Liver (tissue), 9 donors: ENCODE data around the gene PROC. TPM values are rescaled to one million over a fixed set of nuclear protein-coding genes. Genes with fewer than 3 reads are reported as not detected.

Experiments used
- DNase-seq: peaks from one replicate; pipeline ENCODE4 v3.0.0-alpha.2; 2017; ENCODE audit warnings: low spot score
- H3K27ac ChIP-seq, 2 donors: one replicate each; pipeline ENCODE4 v1.7.0; 2013; ENCODE audit warnings: inconsistent platforms in 2 of 2, low read length in 2 of 2, control low read depth in 1 of 2, low read depth in 1 of 2, mild to moderate bottlenecking in 1 of 2
- H3K27me3 ChIP-seq, 4 donors: one replicate each; pipeline versions ENCODE4 v1.6.1 to v1.7.0; 2013; ENCODE audit warnings: low read length in 3 of 4, inconsistent platforms in 1 of 4, mild to moderate bottlenecking in 1 of 4, moderate library complexity in 1 of 4; ENCODE audit not compliant: control insufficient read depth in 4 of 4, insufficient read depth in 4 of 4
- H3K36me3 ChIP-seq, 4 donors: one replicate each; pipeline versions ENCODE4 v1.6.1 to v1.7.0; 2013; ENCODE audit warnings: low read length in 3 of 4, mild to moderate bottlenecking in 3 of 4, low read depth in 1 of 4, moderate library complexity in 1 of 4; ENCODE audit not compliant: control insufficient read depth in 4 of 4, insufficient read depth in 3 of 4
- H3K4me1 ChIP-seq, 4 donors: one replicate each; pipeline versions ENCODE4 v1.6.1 to v1.7.0; 2013; ENCODE audit warnings: low read length in 3 of 4, mild to moderate bottlenecking in 3 of 4, moderate library complexity in 1 of 4; ENCODE audit not compliant: control insufficient read depth in 4 of 4, insufficient read depth in 4 of 4
- H3K4me3 ChIP-seq, 3 donors: one replicate each; pipeline versions ENCODE4 v1.6.1 to v1.7.0; 2013; ENCODE audit warnings: low read length in 3 of 3, control low read depth in 1 of 3, low read depth in 1 of 3, mild to moderate bottlenecking in 1 of 3
- H3K9ac ChIP-seq, 2 donors: one replicate each; pipeline ENCODE4 v1.7.0; 2013; ENCODE audit warnings: low read length in 2 of 2, mild to moderate bottlenecking in 2 of 2, moderate library complexity in 2 of 2, control low read depth in 1 of 2, low read depth in 1 of 2
- H3K9me3 ChIP-seq, 4 donors: one replicate each; pipeline versions ENCODE4 v1.6.1 to v1.7.0; 2013; ENCODE audit warnings: low read length in 3 of 4; ENCODE audit not compliant: control insufficient read depth in 4 of 4
- EGR1 ChIP-seq, 2 donors: IDR thresholded peaks; 2 replicates each; pipeline ENCODE4 v1.6.1; 2016 to 2018; ENCODE audit warnings: antibody characterized with exemption in 2 of 2, low read depth in 2 of 2
- FOXA1 ChIP-seq: IDR thresholded peaks from 2 replicates; pipeline ENCODE4 v1.6.1; 2016; ENCODE audit warnings: antibody characterized with exemption
- FOXA2 ChIP-seq: IDR thresholded peaks from 2 replicates; pipeline ENCODE4 v1.6.1; 2016; ENCODE audit warnings: antibody characterized with exemption
- GABPA ChIP-seq, 2 donors: IDR thresholded peaks in 1 of 2; conservative IDR thresholded peaks in 1 of 2; 2 replicates each; pipeline ENCODE4 v1.6.1; 2016; ENCODE audit warnings: antibody characterized with exemption in 2 of 2, mild to moderate bottlenecking in 1 of 2, moderate library complexity in 1 of 2
- HNF4A ChIP-seq, 2 donors: conservative IDR thresholded peaks; 2 replicates each; pipeline ENCODE4 v1.6.1; 2016; ENCODE audit warnings: antibody characterized with exemption in 2 of 2, mild to moderate bottlenecking in 2 of 2
- HNF4G ChIP-seq: IDR thresholded peaks from 2 replicates; pipeline ENCODE4 v1.6.1; 2016; ENCODE audit warnings: antibody characterized with exemption
- JUND ChIP-seq, 2 donors: IDR thresholded peaks; 2 replicates each; pipeline ENCODE4 v1.6.1; 2016; ENCODE audit warnings: antibody characterized with exemption in 2 of 2
- NR2F2 ChIP-seq: IDR thresholded peaks from 2 replicates; pipeline ENCODE4 v1.6.1; 2016; ENCODE audit warnings: antibody characterized with exemption
- RAD21 ChIP-seq, 2 donors: IDR thresholded peaks; 2 replicates each; pipeline ENCODE4 v1.6.1; 2016; ENCODE audit warnings: antibody characterized with exemption in 2 of 2, mild to moderate bottlenecking in 2 of 2
- RXRA ChIP-seq, 2 donors: IDR thresholded peaks; 2 replicates each; pipeline ENCODE4 v1.6.1; 2017 to 2018; ENCODE audit warnings: antibody characterized with exemption in 2 of 2, mild to moderate bottlenecking in 1 of 2
- SP1 ChIP-seq: IDR thresholded peaks from 2 replicates; pipeline ENCODE4 v1.6.1; 2018; ENCODE audit warnings: antibody characterized with exemption, mild to moderate bottlenecking
- TAF1 ChIP-seq: conservative IDR thresholded peaks from 2 replicates; pipeline ENCODE4 v1.6.1; 2016; ENCODE audit warnings: antibody characterized with exemption, mild to moderate bottlenecking
- WGBS: extraction: QIAGEN DNeasy Blood & Tissue Kit; methylation state at CpG from one replicate; pipeline ENCODE4 v1.1.7; 2013; 5-methylcytosine and 5-hydroxymethylcytosine counted together
- polyA plus RNA-seq, 2 donors: library from polyadenylated mRNA; stranded (reverse) in 1 of 2; unstranded in 1 of 2; fragments of 200-250 nt in 1 of 2; fragments of >200 nt in 1 of 2; fragmentation: Nextera tagmentation in 1 of 2; extraction: Ambion mirVana in 1 of 2; gene quantifications; one replicate each; pipeline versions ENCODE4 v1.2.1 to v1.2.3, GENCODE V29; 2013 to 2015
- total RNA-seq, 2 donors: library from RNA; depleted of rRNA; stranded (reverse); fragments of >200 nt; gene quantifications; one replicate each; pipeline ENCODE4 v1.2.3, GENCODE V29; 2014
- TF ChIP-seq, protein P1 (sequence below): IDR thresholded peaks from 2 replicates; pipeline ENCODE4 v1.6.1; 2016; ENCODE audit warnings: antibody characterized with exemption
- TF ChIP-seq, protein P2 (sequence below): fragments of 150-350 bp; IDR thresholded peaks from 2 replicates; pipeline ENCODE4 v1.5.1; 2017; ENCODE audit warnings: improper control_type of control experiment, low read depth, low read length; ENCODE audit not compliant: missing input control
- TF ChIP-seq, protein P3 (sequence below): IDR thresholded peaks from 2 replicates; pipeline ENCODE4 v1.6.1; 2016; ENCODE audit warnings: antibody characterized with exemption
- TF ChIP-seq, protein P4 (sequence below): IDR thresholded peaks from 2 replicates; pipeline ENCODE4 v1.6.1; 2016; ENCODE audit warnings: antibody characterized with exemption, mild to moderate bottlenecking
- TF ChIP-seq, protein P5 (sequence below): IDR thresholded peaks from 2 replicates; pipeline ENCODE4 v1.6.1; 2016; ENCODE audit warnings: antibody characterized with exemption
- donor health status: healthy.
- donor health status: healthy.
- donor health status: healthy.
- donor health status: healthy.
- donor health status: healthy.

Gene PROC
- total and polyA plus RNA-seq, 4 donors, result 150 to 407 (median 341) TPM

DNA sequence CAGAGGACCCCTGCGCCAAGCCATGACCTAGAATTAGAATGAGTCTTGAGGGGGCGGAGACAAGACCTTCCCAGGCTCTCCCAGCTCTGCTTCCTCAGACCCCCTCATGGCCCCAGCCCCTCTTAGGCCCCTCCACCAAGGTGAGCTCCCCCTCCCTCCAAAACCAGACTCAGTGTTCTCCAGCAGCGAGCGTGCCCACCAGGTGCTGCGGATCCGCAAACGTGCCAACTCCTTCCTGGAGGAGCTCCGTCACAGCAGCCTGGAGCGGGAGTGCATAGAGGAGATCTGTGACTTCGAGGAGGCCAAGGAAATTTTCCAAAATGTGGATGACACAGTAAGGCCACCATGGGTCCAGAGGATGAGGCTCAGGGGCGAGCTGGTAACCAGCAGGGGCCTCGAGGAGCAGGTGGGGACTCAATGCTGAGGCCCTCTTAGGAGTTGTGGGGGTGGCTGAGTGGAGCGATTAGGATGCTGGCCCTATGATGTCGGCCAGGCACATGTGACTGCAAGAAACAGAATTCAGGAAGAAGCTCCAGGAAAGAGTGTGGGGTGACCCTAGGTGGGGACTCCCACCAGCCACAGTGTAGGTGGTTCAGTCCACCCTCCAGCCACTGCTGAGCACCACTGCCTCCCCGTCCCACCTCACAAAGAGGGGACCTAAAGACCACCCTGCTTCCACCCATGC lies 3.0 kb downstream of the PROC start:
- no peaks in the 10 kb centered on the region for H3K9me3 ChIP-seq
- no peak overlapping the region for H3K4me3 ChIP-seq
- 90% methylated on average over 15 of the region's 15 CpGs for WGBS
- H3K9ac ChIP-seq, result no peak overlapping the region
- H3K27me3 ChIP-seq, result no peaks in the 10 kb centered on the region
- H3K36me3 ChIP-seq, result peaks cover 0 to 11% (median 9%) of the 10 kb centered on the region in 4 donors
- H3K4me1 ChIP-seq, result peaks cover 6 to 52% (median 35%) of the 10 kb centered on the region in 4 donors
- TF ChIP-seq GABPA (IDR thresholded peaks at IDR 0.05 in 1 of 2, conservative IDR thresholded peaks at IDR 0.05 in 1 of 2) (no peak), SP1 (no peak), FOXA2 (no peak), EGR1 (IDR thresholded peaks at IDR 0.05; ENCODE audit: low read depth in 2 of 2) (no peak), HNF4G (no peak), RXRA (IDR thresholded peaks at IDR 0.05) (no peak), JUND (IDR thresholded peaks at IDR 0.05) (no peak), RAD21 (IDR thresholded peaks at IDR 0.05) (no peak), NR2F2 (no peak), FOXA1 (no peak), HNF4A (conservative IDR thresholded peaks at IDR 0.05) (no peak), TAF1 (no peak)
- TF ChIP-seq, protein P1, sequence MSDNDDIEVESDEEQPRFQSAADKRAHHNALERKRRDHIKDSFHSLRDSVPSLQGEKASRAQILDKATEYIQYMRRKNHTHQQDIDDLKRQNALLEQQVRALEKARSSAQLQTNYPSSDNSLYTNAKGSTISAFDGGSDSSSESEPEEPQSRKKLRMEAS, result no peak
- TF ChIP-seq, protein P2, sequence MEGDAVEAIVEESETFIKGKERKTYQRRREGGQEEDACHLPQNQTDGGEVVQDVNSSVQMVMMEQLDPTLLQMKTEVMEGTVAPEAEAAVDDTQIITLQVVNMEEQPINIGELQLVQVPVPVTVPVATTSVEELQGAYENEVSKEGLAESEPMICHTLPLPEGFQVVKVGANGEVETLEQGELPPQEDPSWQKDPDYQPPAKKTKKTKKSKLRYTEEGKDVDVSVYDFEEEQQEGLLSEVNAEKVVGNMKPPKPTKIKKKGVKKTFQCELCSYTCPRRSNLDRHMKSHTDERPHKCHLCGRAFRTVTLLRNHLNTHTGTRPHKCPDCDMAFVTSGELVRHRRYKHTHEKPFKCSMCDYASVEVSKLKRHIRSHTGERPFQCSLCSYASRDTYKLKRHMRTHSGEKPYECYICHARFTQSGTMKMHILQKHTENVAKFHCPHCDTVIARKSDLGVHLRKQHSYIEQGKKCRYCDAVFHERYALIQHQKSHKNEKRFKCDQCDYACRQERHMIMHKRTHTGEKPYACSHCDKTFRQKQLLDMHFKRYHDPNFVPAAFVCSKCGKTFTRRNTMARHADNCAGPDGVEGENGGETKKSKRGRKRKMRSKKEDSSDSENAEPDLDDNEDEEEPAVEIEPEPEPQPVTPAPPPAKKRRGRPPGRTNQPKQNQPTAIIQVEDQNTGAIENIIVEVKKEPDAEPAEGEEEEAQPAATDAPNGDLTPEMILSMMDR, result no peak
- TF ChIP-seq, protein P3, sequence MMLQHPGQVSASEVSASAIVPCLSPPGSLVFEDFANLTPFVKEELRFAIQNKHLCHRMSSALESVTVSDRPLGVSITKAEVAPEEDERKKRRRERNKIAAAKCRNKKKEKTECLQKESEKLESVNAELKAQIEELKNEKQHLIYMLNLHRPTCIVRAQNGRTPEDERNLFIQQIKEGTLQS, result no peak
- TF ChIP-seq, protein P4, sequence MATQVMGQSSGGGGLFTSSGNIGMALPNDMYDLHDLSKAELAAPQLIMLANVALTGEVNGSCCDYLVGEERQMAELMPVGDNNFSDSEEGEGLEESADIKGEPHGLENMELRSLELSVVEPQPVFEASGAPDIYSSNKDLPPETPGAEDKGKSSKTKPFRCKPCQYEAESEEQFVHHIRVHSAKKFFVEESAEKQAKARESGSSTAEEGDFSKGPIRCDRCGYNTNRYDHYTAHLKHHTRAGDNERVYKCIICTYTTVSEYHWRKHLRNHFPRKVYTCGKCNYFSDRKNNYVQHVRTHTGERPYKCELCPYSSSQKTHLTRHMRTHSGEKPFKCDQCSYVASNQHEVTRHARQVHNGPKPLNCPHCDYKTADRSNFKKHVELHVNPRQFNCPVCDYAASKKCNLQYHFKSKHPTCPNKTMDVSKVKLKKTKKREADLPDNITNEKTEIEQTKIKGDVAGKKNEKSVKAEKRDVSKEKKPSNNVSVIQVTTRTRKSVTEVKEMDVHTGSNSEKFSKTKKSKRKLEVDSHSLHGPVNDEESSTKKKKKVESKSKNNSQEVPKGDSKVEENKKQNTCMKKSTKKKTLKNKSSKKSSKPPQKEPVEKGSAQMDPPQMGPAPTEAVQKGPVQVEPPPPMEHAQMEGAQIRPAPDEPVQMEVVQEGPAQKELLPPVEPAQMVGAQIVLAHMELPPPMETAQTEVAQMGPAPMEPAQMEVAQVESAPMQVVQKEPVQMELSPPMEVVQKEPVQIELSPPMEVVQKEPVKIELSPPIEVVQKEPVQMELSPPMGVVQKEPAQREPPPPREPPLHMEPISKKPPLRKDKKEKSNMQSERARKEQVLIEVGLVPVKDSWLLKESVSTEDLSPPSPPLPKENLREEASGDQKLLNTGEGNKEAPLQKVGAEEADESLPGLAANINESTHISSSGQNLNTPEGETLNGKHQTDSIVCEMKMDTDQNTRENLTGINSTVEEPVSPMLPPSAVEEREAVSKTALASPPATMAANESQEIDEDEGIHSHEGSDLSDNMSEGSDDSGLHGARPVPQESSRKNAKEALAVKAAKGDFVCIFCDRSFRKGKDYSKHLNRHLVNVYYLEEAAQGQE, result no peak
- DNase-seq, result no peak
- peak overlapping the region in 1 of 2 donors; percentile 92 for H3K27ac ChIP-seq

DNA sequence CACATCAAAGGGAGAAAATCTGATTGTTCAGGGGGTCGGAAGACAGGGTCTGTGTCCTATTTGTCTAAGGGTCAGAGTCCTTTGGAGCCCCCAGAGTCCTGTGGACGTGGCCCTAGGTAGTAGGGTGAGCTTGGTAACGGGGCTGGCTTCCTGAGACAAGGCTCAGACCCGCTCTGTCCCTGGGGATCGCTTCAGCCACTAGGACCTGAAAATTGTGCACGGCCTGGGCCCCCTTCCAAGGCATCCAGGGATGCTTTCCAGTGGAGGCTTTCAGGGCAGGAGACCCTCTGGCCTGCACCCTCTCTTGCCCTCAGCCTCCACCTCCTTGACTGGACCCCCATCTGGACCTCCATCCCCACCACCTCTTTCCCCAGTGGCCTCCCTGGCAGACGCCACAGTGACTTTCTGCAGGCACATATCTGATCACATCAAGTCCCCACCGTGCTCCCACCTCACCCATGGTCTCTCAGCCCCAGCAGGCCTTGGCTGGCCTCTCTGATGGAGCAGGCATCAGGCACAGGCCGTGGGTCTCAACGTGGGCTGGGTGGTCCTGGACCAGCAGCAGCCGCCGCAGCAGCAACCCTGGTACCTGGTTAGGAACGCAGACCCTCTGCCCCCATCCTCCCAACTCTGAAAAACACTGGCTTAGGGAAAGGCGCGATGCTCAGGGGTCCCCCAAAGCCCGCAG lies 3.8 kb downstream of the PROC start:
- no peak overlapping the region for H3K9ac ChIP-seq
- no peak overlapping the region for H3K4me3 ChIP-seq
- WGBS, result 74% methylated on average over 16 of the region's 16 CpGs
- peaks cover 0 to 45% (median 29%) of the 10 kb centered on the region in 4 donors for H3K4me1 ChIP-seq
- peaks cover 0 to 17% (median 12%) of the 10 kb centered on the region in 4 donors for H3K36me3 ChIP-seq
- H3K9me3 ChIP-seq, result no peaks in the 10 kb centered on the region
- TF ChIP-seq, protein P5, sequence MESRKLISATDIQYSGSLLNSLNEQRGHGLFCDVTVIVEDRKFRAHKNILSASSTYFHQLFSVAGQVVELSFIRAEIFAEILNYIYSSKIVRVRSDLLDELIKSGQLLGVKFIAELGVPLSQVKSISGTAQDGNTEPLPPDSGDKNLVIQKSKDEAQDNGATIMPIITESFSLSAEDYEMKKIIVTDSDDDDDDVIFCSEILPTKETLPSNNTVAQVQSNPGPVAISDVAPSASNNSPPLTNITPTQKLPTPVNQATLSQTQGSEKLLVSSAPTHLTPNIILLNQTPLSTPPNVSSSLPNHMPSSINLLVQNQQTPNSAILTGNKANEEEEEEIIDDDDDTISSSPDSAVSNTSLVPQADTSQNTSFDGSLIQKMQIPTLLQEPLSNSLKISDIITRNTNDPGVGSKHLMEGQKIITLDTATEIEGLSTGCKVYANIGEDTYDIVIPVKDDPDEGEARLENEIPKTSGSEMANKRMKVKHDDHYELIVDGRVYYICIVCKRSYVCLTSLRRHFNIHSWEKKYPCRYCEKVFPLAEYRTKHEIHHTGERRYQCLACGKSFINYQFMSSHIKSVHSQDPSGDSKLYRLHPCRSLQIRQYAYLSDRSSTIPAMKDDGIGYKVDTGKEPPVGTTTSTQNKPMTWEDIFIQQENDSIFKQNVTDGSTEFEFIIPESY, result no peak
- TF ChIP-seq, protein P1, result no peak
- DNase-seq, result no peak
- no peak overlapping the region for H3K27ac ChIP-seq
- no peaks in the 10 kb centered on the region for H3K27me3 ChIP-seq
